ENCODE measurements around the gene L3MBTL4. TPM values are rescaled to one million over a fixed set of nuclear protein-coding genes. Genes with fewer than 3 reads are reported as not detected.

Gene L3MBTL4
- total RNA-seq, 1 experiment from 2014 or later, result not detected

- Histone ChIP-seq H3K36me3 (ENCODE audit: control insufficient read depth in 1 of 2, insufficient read depth in 2 of 2, low read length in 2 of 2) (no peaks in the 10 kb centered on the region), H3K27me3 (ENCODE audit: insufficient read depth, low read length) (no peaks in the 10 kb centered on the region), H4K20me1 (ENCODE audit: insufficient read depth) (no peaks in the 10 kb centered on the region), H3K79me2 (ENCODE audit: insufficient read depth, low read length) (no peaks in the 10 kb centered on the region), H3K4me1 (ENCODE audit: control insufficient read depth in 1 of 2, insufficient read depth in 2 of 2, low read length in 2 of 2) (no peaks in the 10 kb centered on the region), H3K4me2 (ENCODE audit: low read length) (no peak overlapping the region), H3K4me3 (replicated peaks in 1 of 2; ENCODE audit: low read depth in 1 of 2, low read length in 2 of 2) (no peak overlapping the region), H3K9ac (ENCODE audit: low read length) (no peak overlapping the region), H2AFZ (ENCODE audit: low read depth, low read length, poor library complexity, severe bottlenecking) (no peak overlapping the region), H3K9me2 (ENCODE audit: insufficient read depth) (no peaks in the 10 kb centered on the region), H3K9me3 (ENCODE audit: control insufficient read depth in 1 of 2, insufficient read depth in 1 of 2, low read depth in 1 of 2, low read length in 2 of 2) (peaks cover 5 to 21% of the 10 kb centered on the region in 2 experiments; a peak in 2 of 4 replicates), H3K27ac (ENCODE audit: low read depth, low read length) (no peak overlapping the region)
- BruUV-seq (replicated peaks), result no TSS peak
- no peak for DNase-seq (ENCODE audit: low read depth, low spot score)
- no peak for ATAC-seq
- ChIA-PET POLR2A (no interaction called here), CTCF (no interaction called here), RAD21 (ENCODE audit: low non-redundant PET in 1 of 2, low total read pairs in 2 of 2, uncharacterized antibody in 2 of 2, unreplicated experiment in 2 of 2) (no interaction called here)
- intact Hi-C loops (cut with micrococcal nuclease), result no loop called here
- TF ChIP-seq EGR1 (IDR thresholded peaks at IDR 0.05; ENCODE audit: low read depth) (no peak), RAD21 (IDR thresholded peaks at IDR 0.05; ENCODE audit: low read depth) (no peak), MAX (IDR thresholded peaks at IDR 0.05) (no peak), ATF3 (IDR thresholded peaks at IDR 0.05) (no peak)
Measured at GRCh38 chr18:6406910-6407470, 7.7 kb downstream of the L3MBTL4 start.

- H2AFZ ChIP-seq (ENCODE audit: low read depth, low read length, poor library complexity, severe bottlenecking), result no peak overlapping the region
- no peaks in the 10 kb centered on the region for H4K20me1 ChIP-seq (ENCODE audit: insufficient read depth)
- no peak for ATAC-seq
- H3K4me3 ChIP-seq (replicated peaks in 1 of 2; ENCODE audit: low read depth in 1 of 2, low read length in 2 of 2), result no peak overlapping the region
- H3K79me2 ChIP-seq (ENCODE audit: insufficient read depth, low read length), result no peaks in the 10 kb centered on the region
- BruUV-seq (replicated peaks), result no TSS peak
- H3K27ac ChIP-seq (ENCODE audit: low read depth, low read length), result no peak overlapping the region
- no peaks in the 10 kb centered on the region for H3K27me3 ChIP-seq (ENCODE audit: insufficient read depth, low read length)
- POLR2A ChIA-PET, result no interaction called here
- no peaks in the 10 kb centered on the region for H3K36me3 ChIP-seq (ENCODE audit: control insufficient read depth in 1 of 2, insufficient read depth in 2 of 2, low read length in 2 of 2)
- H3K4me2 ChIP-seq (ENCODE audit: low read length), result no peak overlapping the region
- H3K9me2 ChIP-seq (ENCODE audit: insufficient read depth), result no peaks in the 10 kb centered on the region
- RAD21 ChIA-PET (ENCODE audit: low non-redundant PET in 1 of 2, low total read pairs in 2 of 2, uncharacterized antibody in 2 of 2, unreplicated experiment in 2 of 2), result no interaction called here
- no peak overlapping the region for H3K9ac ChIP-seq (ENCODE audit: low read length)
- no peaks in the 10 kb centered on the region for H3K4me1 ChIP-seq (ENCODE audit: control insufficient read depth in 1 of 2, insufficient read depth in 2 of 2, low read length in 2 of 2)
- DNase-seq (ENCODE audit: low read depth, low spot score), result no peak
- CTCF ChIA-PET, result no interaction called here
- intact Hi-C loops (cut with micrococcal nuclease), result no loop called here
- peaks cover 5 to 28% of the 10 kb centered on the region in 2 experiments; a peak in 2 of 4 replicates for H3K9me3 ChIP-seq (ENCODE audit: control insufficient read depth in 1 of 2, insufficient read depth in 1 of 2, low read depth in 1 of 2, low read length in 2 of 2)
- no peak for TF ChIP-seq FOSL1 (IDR thresholded peaks at IDR 0.05; ENCODE audit: low read depth)
- TF ChIP-seq JUND (IDR thresholded peaks at IDR 0.05), result no peak
- TF ChIP-seq MAX (IDR thresholded peaks at IDR 0.05), result no peak
- no peak for TF ChIP-seq ATF3 (IDR thresholded peaks at IDR 0.05)
- TF ChIP-seq POLR2A (IDR thresholded peaks at IDR 0.05; ENCODE audit: borderline replicate concordance, extremely low read depth, insufficient read depth, insufficient read length), result no peak
Measured at GRCh38 chr18:6406075-6406909, 8.4 kb downstream of the L3MBTL4 start.
